Esophagus squamous epithelium (tissue), 4 donors: ENCODE measurements around the gene ELP4.

ENCODE experiments used
- CTCF ChIP-seq, 6 experiments: fragments of 450-650 bp in 4 of 6; fragments of 200-600 bp in 2 of 6; sonication (generic) in 2 of 6; IDR thresholded peaks; one replicate each; pipeline ENCODE4 v1.5.1; 2016 to 2019; ENCODE audit warnings: antibody characterized with exemption in 6 of 6, mild to moderate bottlenecking in 4 of 6, moderate library complexity in 4 of 6
- POLR2A ChIP-seq, 4 donors: fragments of 450-650 bp; IDR thresholded peaks; one replicate each; pipeline ENCODE4 v1.6.1; 2017; ENCODE audit warnings: antibody characterized with exemption in 4 of 4, mild to moderate bottlenecking in 4 of 4, moderate library complexity in 3 of 4

DNA sequence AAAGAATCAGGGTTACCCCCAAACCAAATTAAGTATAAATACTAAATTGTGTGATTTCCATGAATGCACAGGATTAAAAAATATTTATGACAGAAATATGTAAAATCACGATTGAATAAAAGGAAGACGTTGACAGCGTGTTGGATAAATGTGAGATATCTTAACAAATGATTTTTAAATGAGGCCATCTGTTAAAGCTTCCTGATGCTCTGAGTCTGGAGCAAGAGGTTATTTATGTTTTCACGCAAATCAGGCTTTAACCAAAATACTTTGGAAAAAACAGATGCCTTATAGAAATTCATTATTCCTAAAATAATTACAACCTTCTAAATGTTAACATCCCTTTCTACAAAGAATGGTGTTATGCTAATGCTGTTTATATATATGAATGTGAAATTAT lies 178.3 kb downstream of the ELP4 start:
- TF ChIP-seq CTCF (IDR thresholded peaks at IDR 0.05) (no peak), POLR2A (IDR thresholded peaks at IDR 0.05) (no peak)
